GM20000 (cell line): ENCODE measurements around the gene NOL4L.

ENCODE experiments used
- DNase-seq: peaks from one replicate; pipeline ENCODE4 v3.0.0; 2012; ENCODE audit warnings: low spot score
- CTCF ChIP-seq: IDR thresholded peaks from 2 replicates; pipeline ENCODE4 v1.5.1; 2012; ENCODE audit warnings: mild to moderate bottlenecking, control low read depth; ENCODE audit errors: extremely low read depth, missing control alignments

NOL4L gene

GRCh38 chr20:32484958-32485769, 100.0 kb downstream of the NOL4L start:
- TF ChIP-seq CTCF, result peak; percentile 56
- peak; percentile 81 for DNase-seq

GRCh38 chr20:32484225-32484957, 100.7 kb downstream of the NOL4L start:
- peak; percentile 58 for DNase-seq

GRCh38 chr20:32483351-32484224, 101.5 kb downstream of the NOL4L start:
- no peak for TF ChIP-seq CTCF
- DNase-seq, result peak; percentile 62

More at GRCh38 chr20:32484225-32484957, 100.7 kb downstream of the NOL4L start:
- TF ChIP-seq CTCF, result no peak

GRCh38 chr20:32482442-32483261, 102.5 kb downstream of the NOL4L start:
- TF ChIP-seq CTCF, result no peak
- peak; percentile 65 for DNase-seq

- DNase-seq, result no peak
- no peak for TF ChIP-seq CTCF
Measured at GRCh38 chr20:32482143-32482441, 103.0 kb downstream of the NOL4L start.

GRCh38 chr20:32481311-32482142, 103.6 kb downstream of the NOL4L start:
- no peak for TF ChIP-seq CTCF
- DNase-seq, result peak; percentile 21
